LNCAP (cell line): ENCODE results near the gene TMEM215.

ENCODE experiments used
- TF ChIP-seq, protein P1 (sequence below): fragments of 450-650 bp; IDR thresholded peaks from 2 replicates; pipeline ENCODE4 v1.5.1; 2017; ENCODE audit warnings: mild to moderate bottlenecking

Gene TMEM215, protein sequence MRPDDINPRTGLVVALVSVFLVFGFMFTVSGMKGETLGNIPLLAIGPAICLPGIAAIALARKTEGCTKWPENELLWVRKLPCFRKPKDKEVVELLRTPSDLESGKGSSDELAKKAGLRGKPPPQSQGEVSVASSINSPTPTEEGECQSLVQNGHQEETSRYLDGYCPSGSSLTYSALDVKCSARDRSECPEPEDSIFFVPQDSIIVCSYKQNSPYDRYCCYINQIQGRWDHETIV

DNA sequence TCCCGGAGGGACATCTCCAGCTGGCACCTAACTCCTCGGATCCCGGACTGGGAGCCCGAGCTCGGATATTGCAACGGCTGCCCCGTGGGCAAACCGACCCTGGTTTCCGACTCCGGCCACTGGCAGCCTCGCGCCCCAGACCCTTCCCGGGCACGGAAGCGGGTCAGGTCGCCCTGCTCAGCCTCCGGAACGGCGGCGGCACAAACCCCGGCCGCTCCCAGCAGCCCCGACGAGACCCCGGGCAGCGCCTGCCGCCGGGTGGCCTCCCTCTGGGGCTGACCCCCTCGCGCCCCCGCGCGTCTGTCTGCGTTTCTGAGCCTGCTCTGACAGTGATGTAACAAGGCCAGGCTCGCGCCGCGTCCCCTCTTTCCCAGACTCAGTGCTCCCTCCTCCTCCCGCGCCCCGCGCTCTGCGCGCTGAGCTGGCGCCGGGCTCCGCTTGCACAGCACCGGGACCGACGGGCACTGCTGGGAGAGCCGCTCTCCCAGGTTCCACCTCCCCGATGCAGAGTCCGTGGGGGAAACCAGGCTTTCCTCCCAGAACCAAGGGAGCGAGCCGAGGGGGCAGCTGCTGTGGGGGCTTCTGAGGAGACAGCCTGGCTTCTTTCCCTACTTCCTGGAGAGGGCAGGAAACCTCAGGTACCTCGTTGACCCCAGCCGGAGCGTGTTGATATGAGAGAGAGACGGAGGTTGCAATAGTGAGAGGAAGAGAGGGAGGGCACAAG lies at the start of gene TMEM215:
Gene TMEM215, plus strand, starts transcription at position 373 of the 724 bp plus-strand sequence. CDS start 644 bp downstream, outside the sequence.
- TF ChIP-seq, protein P1, sequence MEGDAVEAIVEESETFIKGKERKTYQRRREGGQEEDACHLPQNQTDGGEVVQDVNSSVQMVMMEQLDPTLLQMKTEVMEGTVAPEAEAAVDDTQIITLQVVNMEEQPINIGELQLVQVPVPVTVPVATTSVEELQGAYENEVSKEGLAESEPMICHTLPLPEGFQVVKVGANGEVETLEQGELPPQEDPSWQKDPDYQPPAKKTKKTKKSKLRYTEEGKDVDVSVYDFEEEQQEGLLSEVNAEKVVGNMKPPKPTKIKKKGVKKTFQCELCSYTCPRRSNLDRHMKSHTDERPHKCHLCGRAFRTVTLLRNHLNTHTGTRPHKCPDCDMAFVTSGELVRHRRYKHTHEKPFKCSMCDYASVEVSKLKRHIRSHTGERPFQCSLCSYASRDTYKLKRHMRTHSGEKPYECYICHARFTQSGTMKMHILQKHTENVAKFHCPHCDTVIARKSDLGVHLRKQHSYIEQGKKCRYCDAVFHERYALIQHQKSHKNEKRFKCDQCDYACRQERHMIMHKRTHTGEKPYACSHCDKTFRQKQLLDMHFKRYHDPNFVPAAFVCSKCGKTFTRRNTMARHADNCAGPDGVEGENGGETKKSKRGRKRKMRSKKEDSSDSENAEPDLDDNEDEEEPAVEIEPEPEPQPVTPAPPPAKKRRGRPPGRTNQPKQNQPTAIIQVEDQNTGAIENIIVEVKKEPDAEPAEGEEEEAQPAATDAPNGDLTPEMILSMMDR, result no peak

DNA sequence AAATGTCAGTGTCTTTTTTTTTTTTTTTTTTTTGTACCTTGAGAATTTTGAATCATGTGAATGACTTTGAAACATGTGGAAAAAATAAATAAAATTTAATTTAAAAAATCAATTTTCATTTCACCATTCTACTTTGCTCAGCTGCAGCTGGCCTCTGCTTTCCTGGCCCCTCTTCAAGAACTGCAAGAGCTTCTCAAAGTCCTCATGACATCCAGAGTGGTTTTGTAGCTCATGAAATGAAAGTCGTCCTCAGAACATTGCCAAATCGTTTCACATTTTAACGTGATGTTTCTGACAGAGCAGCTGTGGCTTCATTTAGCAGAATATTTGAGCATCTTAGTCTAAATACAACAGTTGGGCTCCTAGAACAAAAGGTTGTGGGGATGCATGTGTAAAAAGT lies 47.9 kb upstream of the TMEM215 start:
- TF ChIP-seq, protein P1, result no peak

DNA sequence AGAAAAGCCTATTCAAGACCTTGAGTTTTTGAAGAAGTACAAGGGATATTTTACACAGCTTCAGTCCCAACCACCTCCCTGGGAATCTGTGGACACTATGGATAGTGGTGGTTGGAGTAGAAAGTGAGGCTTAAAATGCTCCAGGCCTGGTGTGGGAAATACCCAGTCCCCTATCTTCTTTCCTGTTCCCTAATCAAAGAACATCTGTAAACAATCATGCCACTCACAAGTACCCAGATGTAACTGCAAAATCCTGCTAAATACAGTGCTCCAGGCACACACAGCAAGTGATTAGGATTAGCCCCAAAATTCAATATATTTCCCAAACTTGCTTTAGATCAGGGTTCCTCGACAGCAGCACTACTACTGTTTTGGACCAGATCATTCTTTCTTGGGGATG lies 46.0 kb upstream of the TMEM215 start:
- TF ChIP-seq, protein P1, result no peak

DNA sequence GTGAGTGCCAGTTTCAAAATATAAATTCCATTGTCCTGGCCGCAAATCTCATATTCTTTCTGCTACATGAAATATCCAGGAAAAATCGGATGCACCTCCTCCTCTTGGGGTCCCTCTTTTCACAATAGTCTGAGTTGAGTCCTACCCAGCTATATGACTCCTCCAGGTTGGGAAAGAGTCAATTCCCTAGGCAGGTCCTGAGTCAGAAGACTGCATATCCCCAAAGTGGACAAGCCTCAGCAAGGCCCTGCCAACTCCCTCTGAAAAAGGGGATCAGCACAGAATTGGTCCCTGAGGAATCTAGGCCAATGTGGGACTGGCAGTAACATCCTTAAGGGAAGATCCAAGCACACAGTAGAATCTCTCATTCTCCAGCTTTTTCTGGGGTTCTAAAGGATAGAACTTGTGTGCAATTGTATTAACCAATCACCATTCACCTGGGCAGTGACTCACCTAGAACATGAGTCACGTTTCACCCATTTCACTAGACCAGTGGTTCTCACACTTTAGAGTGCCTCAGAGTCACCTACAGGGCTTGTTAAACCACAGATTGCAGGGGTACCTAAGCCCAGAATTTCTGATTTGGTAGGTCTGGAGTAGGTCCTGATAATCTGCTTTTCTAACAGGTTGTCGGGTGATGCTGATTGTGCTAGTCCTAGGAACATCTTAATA lies 44.7 kb upstream of the TMEM215 start:
- TF ChIP-seq, protein P1, result no peak

DNA sequence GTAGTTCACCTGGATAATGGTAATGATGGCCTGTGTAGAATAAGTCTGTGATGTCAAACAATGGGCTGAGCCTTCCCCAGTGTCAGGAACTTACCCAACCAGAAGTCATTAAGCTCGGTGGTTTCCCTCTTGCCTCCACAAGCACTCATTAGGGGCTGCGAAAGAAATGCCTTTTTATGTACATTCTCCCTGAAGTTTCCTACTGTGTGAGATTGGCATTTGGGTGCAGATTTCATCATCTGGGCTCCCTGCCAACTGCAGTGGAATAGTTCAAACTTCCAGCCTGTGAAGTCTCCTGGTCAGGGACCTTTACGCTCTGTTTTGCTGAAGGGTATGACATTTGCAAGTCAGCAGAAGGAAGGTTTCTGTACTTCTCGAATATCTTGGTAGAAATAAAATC lies 41.6 kb upstream of the TMEM215 start:
- TF ChIP-seq, protein P1, result no peak

DNA sequence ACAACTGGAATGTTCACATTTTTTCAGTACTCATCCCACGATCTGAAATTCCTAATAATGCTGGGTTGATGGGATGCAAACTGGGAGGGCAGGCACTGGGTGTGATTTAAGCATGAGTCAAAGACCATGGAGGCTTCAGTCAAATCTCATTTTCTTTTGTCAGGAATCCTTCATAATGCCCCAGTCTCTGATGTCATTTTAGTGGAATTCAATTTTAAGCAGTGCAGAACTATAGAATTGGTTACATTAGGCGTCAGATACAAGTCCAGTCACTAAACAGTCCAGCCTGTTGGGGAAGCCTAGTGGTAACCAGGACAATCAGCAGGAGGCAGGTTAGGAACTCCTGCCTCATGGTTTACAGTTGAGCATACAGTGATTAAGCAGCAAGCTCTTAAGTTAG lies 41.0 kb upstream of the TMEM215 start:
- TF ChIP-seq, protein P1, result no peak

DNA sequence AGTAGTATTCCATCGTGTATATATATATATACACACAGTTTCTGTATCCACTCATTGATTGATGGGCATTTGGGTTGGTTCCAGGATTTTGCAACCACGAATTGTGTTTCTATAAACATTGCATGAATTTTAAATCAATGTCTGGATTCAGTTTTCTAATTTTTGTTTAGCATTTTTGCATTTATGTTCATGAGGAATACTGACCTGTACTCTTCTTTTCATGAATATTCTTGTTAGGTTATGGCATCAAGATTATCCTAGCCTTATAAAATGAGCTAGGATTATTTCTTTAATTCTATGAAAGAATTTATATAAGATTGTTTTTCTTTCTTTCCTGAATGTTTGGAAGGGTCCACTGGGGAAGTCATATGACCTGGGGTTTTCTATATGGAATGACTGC lies 35.3 kb upstream of the TMEM215 start:
- TF ChIP-seq, protein P1, result no peak
